ENCODE results near the gene DLX4. TPM values are rescaled to one million over a fixed set of nuclear protein-coding genes. Genes with fewer than 3 reads are reported as not detected.

Gene DLX4
- total RNA-seq, 1 donor from 2014 or later: 0.12 TPM

DNA sequence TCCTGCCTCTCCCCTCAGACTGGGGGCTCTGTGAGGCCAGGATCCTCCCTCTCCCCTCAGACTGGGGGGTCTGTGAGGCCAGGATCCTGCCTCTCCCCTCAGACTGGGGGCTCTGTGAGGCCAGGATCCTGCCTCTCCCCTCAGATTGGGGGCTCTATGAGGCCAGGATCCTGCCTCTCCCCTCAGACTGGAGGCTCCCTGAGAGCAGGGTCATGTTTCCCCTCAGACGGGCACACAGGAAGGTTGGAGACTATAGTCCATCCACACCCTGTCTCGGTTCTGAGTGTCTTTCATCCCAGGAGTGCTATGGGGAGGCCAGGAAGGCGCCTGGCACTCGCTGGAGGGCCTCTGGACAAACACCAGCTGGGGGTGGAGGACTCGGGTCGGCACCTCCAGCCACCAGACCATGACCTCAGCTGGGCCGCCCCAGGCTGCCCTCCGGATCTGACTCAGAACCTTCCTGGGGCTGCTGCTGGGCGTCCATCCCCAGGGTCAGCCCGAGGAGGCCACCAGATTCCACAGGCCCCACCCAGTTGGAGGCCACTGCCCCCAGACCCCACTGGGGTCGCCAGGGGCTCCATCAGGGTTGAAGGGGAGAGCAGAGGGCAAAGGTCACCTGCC, 21.9 kb upstream of the DLX4 start:
- Mint-ChIP-seq H3K27ac (ENCODE audit: unreplicated experiment) (no peak overlapping the region), H3K36me3 (ENCODE audit: low read depth) (no peaks in the 10 kb centered on the region), H3K27me3 (ENCODE audit: low read depth) (peaks cover 55% of the 10 kb centered on the region), H3K4me1 (ENCODE audit: low read depth) (peaks cover 6% of the 10 kb centered on the region), H3K9me3 (ENCODE audit: low read depth) (no peaks in the 10 kb centered on the region), H3K4me3 (ENCODE audit: unreplicated experiment) (no peak overlapping the region)
- DNase-seq (ENCODE audit: low spot score): no peak
- TF ChIP-seq, protein P1, sequence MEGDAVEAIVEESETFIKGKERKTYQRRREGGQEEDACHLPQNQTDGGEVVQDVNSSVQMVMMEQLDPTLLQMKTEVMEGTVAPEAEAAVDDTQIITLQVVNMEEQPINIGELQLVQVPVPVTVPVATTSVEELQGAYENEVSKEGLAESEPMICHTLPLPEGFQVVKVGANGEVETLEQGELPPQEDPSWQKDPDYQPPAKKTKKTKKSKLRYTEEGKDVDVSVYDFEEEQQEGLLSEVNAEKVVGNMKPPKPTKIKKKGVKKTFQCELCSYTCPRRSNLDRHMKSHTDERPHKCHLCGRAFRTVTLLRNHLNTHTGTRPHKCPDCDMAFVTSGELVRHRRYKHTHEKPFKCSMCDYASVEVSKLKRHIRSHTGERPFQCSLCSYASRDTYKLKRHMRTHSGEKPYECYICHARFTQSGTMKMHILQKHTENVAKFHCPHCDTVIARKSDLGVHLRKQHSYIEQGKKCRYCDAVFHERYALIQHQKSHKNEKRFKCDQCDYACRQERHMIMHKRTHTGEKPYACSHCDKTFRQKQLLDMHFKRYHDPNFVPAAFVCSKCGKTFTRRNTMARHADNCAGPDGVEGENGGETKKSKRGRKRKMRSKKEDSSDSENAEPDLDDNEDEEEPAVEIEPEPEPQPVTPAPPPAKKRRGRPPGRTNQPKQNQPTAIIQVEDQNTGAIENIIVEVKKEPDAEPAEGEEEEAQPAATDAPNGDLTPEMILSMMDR (IDR thresholded peaks at IDR 0.05): no peak

DNA sequence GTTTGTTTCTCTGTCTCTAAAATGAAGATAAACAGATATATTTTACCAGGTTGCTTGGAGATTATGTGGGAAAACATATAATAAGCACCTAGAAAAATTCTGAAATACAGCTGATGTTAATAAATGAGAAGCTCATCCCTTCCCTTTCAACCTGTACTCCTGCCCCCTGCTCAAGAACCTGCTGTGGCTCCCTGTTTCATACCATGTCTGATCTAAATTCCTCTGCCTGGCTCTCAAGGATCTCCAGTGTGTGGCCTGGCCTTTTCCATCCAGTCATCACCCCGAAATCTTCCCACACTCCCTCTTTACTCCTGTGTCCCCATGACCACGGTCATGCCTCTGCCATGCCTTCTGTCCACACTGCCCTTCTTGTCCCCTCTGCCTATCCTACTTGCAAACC, 19.4 kb upstream of the DLX4 start:
- Mint-ChIP-seq H3K4me3 (ENCODE audit: unreplicated experiment) (no peak overlapping the region), H3K4me1 (ENCODE audit: low read depth) (peaks cover 14% of the 10 kb centered on the region), H3K36me3 (ENCODE audit: low read depth) (no peaks in the 10 kb centered on the region), H3K27ac (ENCODE audit: unreplicated experiment) (no peak overlapping the region), H3K27me3 (ENCODE audit: low read depth) (peaks cover 43% of the 10 kb centered on the region), H3K9me3 (ENCODE audit: low read depth) (no peaks in the 10 kb centered on the region)
- no peak for DNase-seq (ENCODE audit: low spot score)
- TF ChIP-seq, protein P1 (IDR thresholded peaks at IDR 0.05): no peak

DNA sequence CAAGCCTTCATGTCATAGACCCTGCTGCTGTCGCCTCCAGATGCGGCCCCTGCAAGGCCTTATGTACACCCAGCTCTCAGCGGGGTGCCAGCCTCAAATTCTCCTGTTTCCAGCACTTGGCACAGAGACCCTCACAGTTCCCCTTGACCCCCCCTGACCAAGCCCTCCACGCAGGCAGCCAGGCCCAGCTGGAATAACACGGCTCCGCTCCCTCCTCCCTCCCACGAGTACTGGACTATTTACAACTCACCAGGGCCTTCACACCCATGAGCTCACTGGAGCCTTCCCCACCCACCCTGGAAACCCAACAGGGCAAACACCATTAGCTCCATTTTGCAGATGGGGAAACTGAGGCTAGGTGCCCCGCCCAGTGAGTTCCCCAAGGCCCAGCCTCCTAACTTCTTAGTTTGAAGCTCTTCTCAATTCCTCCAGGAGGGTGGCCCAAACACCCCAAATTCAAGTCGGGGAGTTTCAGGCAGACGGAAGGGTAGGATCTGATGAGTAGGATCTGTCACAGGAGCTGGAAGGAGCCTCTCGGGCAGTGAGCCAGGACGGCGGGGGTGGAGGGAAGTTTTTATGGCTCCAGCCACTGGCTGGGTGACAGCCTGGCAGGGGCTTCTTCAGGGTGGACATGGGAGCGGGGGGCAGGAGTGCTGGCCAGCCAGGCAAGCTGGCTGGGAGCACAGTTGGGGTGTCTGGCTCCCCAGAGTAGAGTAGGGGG, 17.5 kb upstream of the DLX4 start:
- Mint-ChIP-seq H3K27ac (ENCODE audit: unreplicated experiment) (no peak overlapping the region), H3K9me3 (ENCODE audit: low read depth) (no peaks in the 10 kb centered on the region), H3K27me3 (ENCODE audit: low read depth) (peaks cover 38% of the 10 kb centered on the region), H3K4me3 (ENCODE audit: unreplicated experiment) (no peak overlapping the region), H3K4me1 (ENCODE audit: low read depth) (peaks cover 14% of the 10 kb centered on the region), H3K36me3 (ENCODE audit: low read depth) (no peaks in the 10 kb centered on the region)
- TF ChIP-seq, protein P1 (IDR thresholded peaks at IDR 0.05): no peak
- no peak for DNase-seq (ENCODE audit: low spot score)

DNA sequence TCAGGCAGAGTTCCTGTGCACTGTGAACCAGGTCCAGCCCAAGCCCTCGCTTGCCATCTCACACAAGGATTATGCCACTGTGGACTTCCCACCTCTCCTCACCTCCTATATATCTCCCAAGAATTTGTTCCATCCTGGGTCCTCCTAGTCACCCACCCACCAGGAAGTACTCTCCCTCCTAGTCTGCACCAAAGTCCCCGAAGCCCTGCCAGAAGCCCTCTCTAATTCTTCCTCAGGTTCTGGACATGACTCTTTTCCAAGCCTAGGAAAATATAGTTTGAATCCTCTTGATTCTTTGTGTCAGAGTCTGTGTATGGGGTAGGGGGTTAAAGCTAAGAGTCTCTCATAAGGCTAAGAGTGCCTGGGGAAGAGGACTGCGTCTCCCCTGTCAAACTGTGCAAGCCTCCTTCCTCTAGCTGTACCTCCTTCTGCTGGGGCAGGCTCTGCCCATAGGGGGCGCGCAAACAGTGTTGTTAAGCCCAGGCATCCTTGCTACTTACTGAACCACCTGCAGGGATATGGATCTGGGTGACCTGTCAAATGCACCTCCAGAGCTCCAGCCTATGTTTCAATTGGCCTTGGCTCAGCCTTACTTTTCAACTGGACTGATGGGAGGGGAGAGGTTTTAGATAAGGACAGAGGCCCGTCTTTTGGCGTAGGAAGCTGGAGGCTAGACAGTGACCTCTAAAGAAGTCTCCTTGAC, 16.6 kb upstream of the DLX4 start:
- no peak for DNase-seq (ENCODE audit: low spot score)
- H3K27ac Mint-ChIP-seq (ENCODE audit: unreplicated experiment): no peak overlapping the region
- H3K27me3 Mint-ChIP-seq (ENCODE audit: low read depth): peaks cover 45% of the 10 kb centered on the region
- peaks cover 14% of the 10 kb centered on the region for H3K4me1 Mint-ChIP-seq (ENCODE audit: low read depth)
- TF ChIP-seq, protein P1 (IDR thresholded peaks at IDR 0.05): peak; percentile 85
- no peaks in the 10 kb centered on the region for H3K36me3 Mint-ChIP-seq (ENCODE audit: low read depth)
- H3K4me3 Mint-ChIP-seq (ENCODE audit: unreplicated experiment): no peak overlapping the region
- H3K9me3 Mint-ChIP-seq (ENCODE audit: low read depth): no peaks in the 10 kb centered on the region

DNA sequence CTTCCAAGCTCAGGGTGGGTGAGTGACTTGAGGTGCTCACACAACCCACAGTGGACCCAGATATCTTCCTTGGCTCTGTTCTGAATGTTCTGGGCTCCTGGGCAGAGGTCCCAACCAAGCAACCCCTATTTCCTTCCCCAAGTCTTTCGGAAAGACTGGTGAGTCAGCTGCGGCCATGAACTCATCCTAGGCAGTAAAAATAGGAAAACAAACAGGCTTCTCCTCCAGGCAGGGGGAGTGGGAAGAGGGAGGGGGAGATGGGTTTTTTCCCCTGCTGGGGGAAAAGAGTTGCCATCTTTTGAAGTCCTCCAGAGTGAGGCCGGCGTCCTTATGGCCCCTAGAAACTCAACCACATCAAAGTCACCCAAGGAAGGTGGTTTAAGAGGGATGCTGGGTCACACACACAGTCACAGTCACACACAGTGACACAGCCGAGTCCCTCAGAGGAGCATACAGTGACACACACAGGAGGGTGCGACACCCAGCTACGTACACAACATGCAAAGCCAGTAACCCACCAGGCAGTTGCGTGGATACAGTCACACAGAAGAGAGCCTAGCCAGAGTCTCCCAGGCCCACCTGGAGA, 16.0 kb upstream of the DLX4 start:
- Mint-ChIP-seq H3K27me3 (ENCODE audit: low read depth) (peaks cover 43% of the 10 kb centered on the region), H3K9me3 (ENCODE audit: low read depth) (no peaks in the 10 kb centered on the region), H3K4me3 (ENCODE audit: unreplicated experiment) (no peak overlapping the region), H3K4me1 (ENCODE audit: low read depth) (peaks cover 14% of the 10 kb centered on the region), H3K36me3 (ENCODE audit: low read depth) (no peaks in the 10 kb centered on the region), H3K27ac (ENCODE audit: unreplicated experiment) (no peak overlapping the region)
- TF ChIP-seq, protein P1 (IDR thresholded peaks at IDR 0.05): no peak
- no peak for DNase-seq (ENCODE audit: low spot score)

Measured in chondrocyte (in vitro differentiated cells).